ENCODE data around the gene MYO7B. TPM values are rescaled to one million over a fixed set of nuclear protein-coding genes. Genes with fewer than 3 reads are reported as not detected.
A peak's percentile ranks its signal among the peaks of the same experiment; 100 is the strongest.

MYO7B gene
- total and polyA plus RNA-seq, 5 experiments from 2014 or later = 0.21 to 0.58 (median 0.34) TPM; not detected in 1

DNA sequence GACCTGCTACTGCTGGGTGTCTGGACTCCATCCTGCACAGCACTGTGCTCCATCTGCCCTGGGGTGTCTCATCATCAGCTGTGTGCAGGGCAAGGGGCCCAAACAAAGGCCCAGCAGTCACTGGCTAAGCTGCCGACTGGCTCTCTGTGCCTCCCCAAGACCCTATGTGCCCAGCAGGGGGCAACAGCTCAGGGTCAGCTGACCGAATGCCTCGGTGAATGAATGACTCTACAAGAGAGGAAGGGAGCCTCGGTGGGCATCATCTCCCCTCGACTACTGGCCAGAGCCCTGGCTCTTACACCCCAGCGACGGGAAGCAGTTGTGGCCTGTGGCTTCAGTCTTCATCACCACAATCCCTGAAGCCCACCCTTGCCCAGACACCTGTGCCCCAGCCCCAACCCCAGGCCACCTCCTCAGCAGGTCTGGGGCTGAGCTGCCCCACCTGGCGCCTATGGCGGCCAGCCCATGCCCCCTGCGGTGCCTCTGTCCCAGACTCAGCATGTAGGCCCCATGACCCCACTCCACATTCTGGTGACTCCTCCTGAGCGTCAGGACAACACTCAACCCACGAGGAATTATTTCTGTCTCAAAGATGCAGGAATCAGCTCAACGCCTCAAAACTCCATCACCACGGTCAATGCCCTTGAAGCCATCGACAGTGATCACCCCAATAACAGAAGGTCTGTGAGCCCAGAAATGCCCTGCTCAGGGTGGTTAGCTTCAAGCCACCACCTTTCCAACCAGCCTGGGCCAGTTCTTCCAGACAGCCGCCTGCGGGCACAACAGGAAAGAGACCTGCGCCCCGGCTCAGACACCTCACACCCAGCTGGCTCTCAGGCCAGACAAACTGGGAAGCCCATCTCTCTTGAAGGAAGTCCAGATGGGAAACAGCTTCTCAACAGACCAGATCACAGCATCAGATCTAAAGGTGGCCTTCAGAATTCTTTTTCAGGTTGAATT lies 108.9 kb downstream of the MYO7B start:
- POLR2A ChIA-PET = interaction anchor here (1.3 kb wide), 1 partner anchor 12 kb away, joined by 3 read pairs; no protein-coding TSS in a partner anchor
- H3K4me1 Mint-ChIP-seq = peaks cover 18 to 68% (median 57%) of the 10 kb centered on the region in 4 donors

DNA sequence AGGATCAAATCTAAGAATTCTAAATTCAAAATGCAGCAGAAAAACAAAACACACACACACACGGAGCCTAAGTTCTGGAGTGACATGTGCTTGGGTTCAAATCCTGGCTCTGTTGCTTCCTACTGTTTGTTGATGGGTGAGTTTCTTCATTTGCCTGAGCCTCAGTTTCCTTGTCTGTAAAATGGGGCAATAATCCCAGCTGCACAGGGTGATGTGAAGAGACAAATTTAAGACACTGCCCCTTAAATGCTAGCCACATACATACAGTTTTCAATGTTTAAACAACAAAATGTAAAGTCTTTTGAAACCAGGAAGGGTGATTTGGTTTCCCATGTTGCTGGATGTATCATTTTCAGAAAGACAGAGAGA lies 109.5 kb downstream of the MYO7B start:
- no peaks in the 10 kb centered on the region for H3K9me3 Mint-ChIP-seq
- H3K4me3 Mint-ChIP-seq = no peak overlapping the region
- no peaks in the 10 kb centered on the region for H3K36me3 Mint-ChIP-seq
- no peaks in the 10 kb centered on the region for H3K27me3 Mint-ChIP-seq
- H3K4me1 Mint-ChIP-seq = peaks cover 20 to 68% (median 55%) of the 10 kb centered on the region in 4 donors
- no peak for ATAC-seq
- POLR2A ChIA-PET = no interaction called here
- peak overlapping the region in 8 of 10 donors; percentile 15 to 72 (median 48) for H3K27ac Mint-ChIP-seq
- no peak for DNase-seq

More for the DNA sequence above, 108.9 kb downstream of the MYO7B start:
- Mint-ChIP-seq H3K36me3 (no peaks in the 10 kb centered on the region), H3K9me3 (no peaks in the 10 kb centered on the region), H3K27me3 (no peaks in the 10 kb centered on the region), H3K4me3 (peak overlapping the region in 2 of 10 donors; percentile 32 to 45), H3K27ac (peak overlapping the region; percentile 40 to 93 (median 69))
- ATAC-seq (no peak), DNase-seq (no peak)

DNA sequence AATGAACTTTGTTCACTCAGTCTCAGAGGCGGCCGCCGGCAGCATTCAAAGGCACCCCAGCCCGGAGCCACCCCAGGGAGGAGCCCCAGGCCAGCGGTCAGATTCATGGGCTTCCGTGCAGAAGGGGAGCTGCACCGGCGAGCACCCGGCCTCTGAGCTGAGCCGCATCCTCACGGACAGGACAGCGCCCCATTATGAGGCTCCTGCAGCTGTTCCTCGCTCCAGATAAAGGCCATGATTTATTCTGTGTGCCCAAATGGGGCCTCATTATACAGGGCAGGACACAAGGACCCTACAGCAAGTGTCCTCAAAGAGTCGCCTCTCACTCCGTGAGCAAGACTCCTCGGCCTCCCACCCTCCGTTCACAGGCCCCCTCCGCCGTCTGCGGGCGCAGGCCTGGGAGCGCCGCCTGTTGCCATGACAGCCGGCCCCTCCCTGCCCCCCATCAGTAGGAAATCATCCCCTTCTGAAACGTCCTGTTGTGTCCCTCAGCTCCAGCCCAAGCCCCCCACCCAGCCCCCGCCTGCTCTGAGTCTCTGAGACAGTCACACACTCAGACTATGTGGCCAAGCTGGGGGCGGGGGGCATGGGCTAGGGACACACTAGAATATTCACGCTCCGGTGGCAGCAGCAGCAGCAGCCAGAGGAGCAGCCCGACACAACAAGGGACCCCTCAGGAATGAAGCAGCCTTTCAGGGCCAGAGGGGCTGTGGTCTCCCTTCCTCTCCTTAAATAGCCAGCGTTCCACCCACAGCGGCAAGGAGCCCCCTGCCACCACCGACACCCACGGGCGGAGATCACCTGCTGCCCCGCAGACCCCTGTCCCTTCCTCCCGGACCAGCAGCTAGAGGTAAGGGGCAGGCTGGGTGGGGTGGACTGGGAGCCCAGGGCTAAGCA lies 110.2 kb downstream of the MYO7B start, which contains the start of gene GPR17:
Gene GPR17 (plus strand): TSS at position 759 of the 897 bp plus-strand sequence. CDS start 4,583 bp downstream, outside the sequence.
- Mint-ChIP-seq H3K27me3 (no peaks in the 10 kb centered on the region), H3K36me3 (no peaks in the 10 kb centered on the region), H3K9me3 (no peaks in the 10 kb centered on the region), H3K4me1 (peaks cover 17 to 61% (median 49%) of the 10 kb centered on the region in 4 donors), H3K4me3 (no peak within 1 kb of the TSS), H3K27ac (peak within 1 kb of the TSS in 9 of 10 donors; percentile 16 to 72 (median 57))
- POLR2A ChIA-PET = no interaction called here
- ATAC-seq = no peak
- no peak for DNase-seq

DNA sequence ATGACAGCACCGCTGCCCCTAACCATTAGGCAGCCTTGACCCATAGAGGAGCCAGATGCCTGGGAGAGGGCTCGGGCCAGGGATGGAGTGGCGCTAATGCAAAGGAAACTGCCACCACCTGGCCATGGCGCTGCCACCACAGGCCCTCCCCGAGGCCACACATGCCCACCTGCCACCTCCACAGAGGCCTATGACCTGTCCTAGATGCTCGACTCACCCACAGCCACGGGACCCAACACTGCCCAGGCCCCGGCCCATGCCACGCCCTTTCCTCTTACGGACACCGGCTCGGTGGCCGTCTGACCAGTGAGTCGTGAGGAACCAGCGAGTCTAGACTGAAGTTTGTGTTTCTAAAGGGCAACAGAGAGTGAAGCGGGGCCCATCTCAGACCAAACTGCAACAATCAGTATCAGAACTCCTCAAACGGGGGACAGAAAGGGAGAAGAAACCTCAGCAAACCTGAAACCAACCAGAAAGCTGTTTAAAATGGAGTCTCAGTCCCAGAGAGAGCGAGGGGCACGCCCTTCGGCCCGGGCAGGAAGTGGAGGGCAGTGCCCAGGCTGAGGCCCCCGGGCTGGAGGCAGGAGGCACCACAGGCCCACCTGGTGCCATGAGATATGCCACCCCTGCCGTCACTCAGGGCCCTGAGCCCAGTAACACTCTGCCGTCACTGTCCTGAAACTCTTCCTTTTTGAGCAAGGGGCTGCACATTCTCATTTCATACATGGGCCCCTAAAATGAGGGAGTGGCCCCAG lies 111.2 kb downstream of the MYO7B start:
- POLR2A ChIA-PET = interaction anchor here (1.0 kb wide), 1 partner anchor 9 kb away, joined by 3 read pairs; no protein-coding TSS in a partner anchor

DNA sequence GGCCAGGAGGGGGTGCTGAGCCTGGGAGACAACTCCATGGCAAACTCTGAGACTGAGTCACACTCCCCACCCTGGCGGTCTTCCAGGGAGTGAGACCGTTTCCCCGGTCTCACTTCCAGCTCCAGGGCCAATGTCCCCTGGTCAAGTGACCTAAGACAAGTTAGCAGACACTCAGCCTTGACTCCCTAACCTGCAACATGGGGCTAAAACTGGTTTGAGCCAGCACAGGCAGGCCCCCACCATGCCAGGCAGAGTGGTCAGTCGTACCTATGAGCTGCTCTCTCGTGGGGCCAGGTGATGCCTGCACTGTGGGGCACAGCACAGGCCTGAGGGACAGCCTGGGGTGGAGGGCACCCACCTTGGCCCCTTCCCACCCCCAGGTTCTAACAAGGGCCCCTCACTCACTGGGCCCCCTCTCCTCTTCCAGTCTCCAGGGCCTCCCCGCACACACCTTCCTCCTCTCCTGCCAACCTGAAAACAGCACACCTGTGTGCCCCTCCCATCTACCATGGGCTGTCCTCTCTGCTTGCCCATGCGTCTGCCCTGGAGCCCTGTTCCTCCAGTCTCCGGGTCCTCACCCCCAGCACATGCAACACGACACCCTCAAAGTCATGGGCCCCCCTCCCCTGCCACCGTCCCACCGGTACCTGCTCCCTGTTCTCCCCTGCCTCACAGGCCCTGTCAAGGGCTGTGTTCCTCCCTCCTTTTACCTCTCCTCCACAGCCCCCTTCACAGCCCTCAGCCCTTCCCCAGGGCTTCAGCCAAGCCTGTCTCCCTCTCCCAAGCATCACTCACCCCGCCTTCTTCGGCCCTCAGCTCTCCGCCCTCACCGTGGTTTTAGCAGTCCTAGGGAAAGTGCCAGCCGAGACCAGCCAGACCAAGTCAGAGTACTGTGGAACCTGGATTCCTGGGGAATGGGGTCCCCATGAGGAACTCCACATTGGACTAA lies 112.0 kb downstream of the MYO7B start:
- peak overlapping the region in 3 of 10 donors; percentile 30 to 46 (median 36) for H3K4me3 Mint-ChIP-seq

More for the DNA sequence above, 111.2 kb downstream of the MYO7B start:
- ATAC-seq = no peak
- Mint-ChIP-seq H3K4me3 (no peak overlapping the region), H3K27ac (peak overlapping the region in 4 of 10 donors; percentile 16 to 71 (median 60)), H3K36me3 (no peaks in the 10 kb centered on the region), H3K9me3 (no peaks in the 10 kb centered on the region), H3K4me1 (peaks cover 15 to 58% (median 42%) of the 10 kb centered on the region in 4 donors), H3K27me3 (no peaks in the 10 kb centered on the region)
- DNase-seq = no peak

DNA sequence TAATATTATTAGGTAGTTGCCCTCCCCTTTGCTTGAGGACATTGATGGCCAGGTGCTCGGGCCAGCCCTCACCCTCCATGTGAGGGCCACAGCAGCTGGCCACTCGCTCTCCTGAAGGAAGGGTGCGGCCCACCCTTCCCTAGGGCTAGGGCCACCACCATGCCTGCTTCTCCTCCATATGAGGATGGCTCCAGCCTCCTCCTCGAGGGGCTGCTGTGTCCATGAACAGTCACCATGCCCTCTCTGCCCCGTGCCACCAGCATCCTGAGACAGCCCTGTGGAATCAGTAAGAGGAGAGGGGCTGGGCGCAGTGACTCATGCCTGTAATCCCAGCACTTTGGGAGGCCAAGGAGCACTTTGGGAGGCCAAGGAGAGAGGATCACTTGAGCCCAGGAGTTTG lies 112.8 kb downstream of the MYO7B start:
- Mint-ChIP-seq H3K36me3 (no peaks in the 10 kb centered on the region), H3K27me3 (no peaks in the 10 kb centered on the region), H3K4me1 (peaks cover 14 to 49% (median 40%) of the 10 kb centered on the region in 4 donors), H3K9me3 (no peaks in the 10 kb centered on the region), H3K4me3 (peak overlapping the region in 7 of 10 donors; percentile 0 to 74 (median 51)), H3K27ac (peak overlapping the region in 6 of 10 donors; percentile 53 to 92 (median 74))
- ATAC-seq (no peak), DNase-seq (no peak)
- POLR2A ChIA-PET = interaction anchor here (1.0 to 1.7 kb wide), 2 partner anchors 8 to 53 kb away, joined by 3 read pairs; partner anchors contain the start of gene SFT2D3

More for the DNA sequence above, 112.0 kb downstream of the MYO7B start:
- no peak for ATAC-seq
- POLR2A ChIA-PET = interaction anchor here (1.0 to 1.7 kb wide), 3 partner anchors 8 to 54 kb away, joined by 3 read pairs; partner anchors contain the start of gene SFT2D3
- peak overlapping the region in 7 of 10 donors; percentile 26 to 92 (median 71) for H3K27ac Mint-ChIP-seq
- H3K36me3 Mint-ChIP-seq = no peaks in the 10 kb centered on the region
- H3K4me1 Mint-ChIP-seq = peaks cover 13 to 51% (median 42%) of the 10 kb centered on the region in 4 donors
- DNase-seq = no peak
- H3K9me3 Mint-ChIP-seq = no peaks in the 10 kb centered on the region
- H3K27me3 Mint-ChIP-seq = no peaks in the 10 kb centered on the region

DNA sequence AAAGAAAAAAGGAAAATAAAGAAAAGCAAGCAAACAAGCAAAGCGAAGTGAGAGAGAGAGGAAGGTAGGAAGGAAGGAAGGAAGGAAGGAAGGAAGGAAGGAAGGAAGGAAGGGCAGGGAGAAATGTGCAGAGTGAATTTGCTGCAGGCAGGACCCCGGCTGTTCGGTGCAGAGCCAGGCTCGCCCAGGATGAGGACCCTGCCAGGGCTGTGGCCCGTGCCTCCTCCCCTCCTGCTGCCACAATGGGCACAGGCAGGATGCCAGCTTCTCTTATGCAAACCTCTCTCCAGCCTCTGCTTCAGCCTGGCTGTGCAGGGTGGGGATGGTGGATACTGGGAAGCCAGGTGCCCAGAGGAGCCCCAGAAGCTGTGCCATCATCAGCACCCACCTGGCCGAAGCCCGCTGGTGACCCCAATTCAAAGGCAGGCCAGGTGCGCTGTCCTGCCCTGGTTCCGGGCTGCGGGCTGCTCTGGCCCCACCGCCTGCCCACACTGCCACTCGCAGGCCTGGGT lies 113.7 kb downstream of the MYO7B start:
- no peaks in the 10 kb centered on the region for H3K9me3 Mint-ChIP-seq

DNA sequence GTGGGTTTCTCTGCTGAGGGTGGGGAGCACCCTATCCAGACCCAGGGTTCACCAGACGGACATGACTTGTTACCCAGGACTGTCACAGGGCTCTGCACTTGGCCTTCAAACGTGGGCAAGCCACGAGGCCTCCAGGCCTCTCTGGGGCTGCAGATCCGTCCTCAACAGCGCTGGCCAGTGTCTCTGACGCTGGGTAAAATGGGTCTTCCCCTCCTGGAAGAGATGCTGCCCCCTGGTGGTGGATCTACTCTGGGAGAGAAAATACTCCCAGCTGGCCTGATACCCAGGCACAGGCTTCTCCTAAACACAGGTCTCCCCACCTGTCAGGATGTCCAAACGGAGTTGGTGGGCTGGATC lies 114.2 kb downstream of the MYO7B start:
- peaks cover 0 to 2% (median 0%) of the 10 kb centered on the region in 3 donors for H3K36me3 Mint-ChIP-seq
- DNase-seq = peak; percentile 68 to 93 (median 80)
- H3K4me1 Mint-ChIP-seq = peaks cover 12 to 43% (median 32%) of the 10 kb centered on the region in 4 donors
- ATAC-seq = peak; percentile 77 to 94
- POLR2A ChIA-PET = interaction anchor here (2.3 to 4.2 kb wide), 2 partner anchors 9 to 59 kb away, joined by 12 to 19 read pairs; no protein-coding TSS in a partner anchor
- no peaks in the 10 kb centered on the region for H3K9me3 Mint-ChIP-seq
- H3K4me3 Mint-ChIP-seq = peak overlapping the region; percentile 53 to 83 (median 70)
- no peaks in the 10 kb centered on the region for H3K27me3 Mint-ChIP-seq
- peak overlapping the region; percentile 43 to 90 (median 77) for H3K27ac Mint-ChIP-seq

More for the DNA sequence above, 113.7 kb downstream of the MYO7B start:
- no peaks in the 10 kb centered on the region for H3K27me3 Mint-ChIP-seq
- DNase-seq = peak in 4 of 10 donors; percentile 32 to 41 (median 36)
- POLR2A ChIA-PET = interaction anchor here (2.3 to 4.2 kb wide), 2 partner anchors 8 to 58 kb away, joined by 12 to 19 read pairs; no protein-coding TSS in a partner anchor
- H3K4me3 Mint-ChIP-seq = peak overlapping the region in 5 of 10 donors; percentile 31 to 83 (median 74)
- H3K27ac Mint-ChIP-seq = peak overlapping the region in 5 of 10 donors; percentile 54 to 92 (median 74)
- peaks cover 14 to 44% (median 34%) of the 10 kb centered on the region in 4 donors for H3K4me1 Mint-ChIP-seq
- ATAC-seq = peak; percentile 70 to 75
- H3K36me3 Mint-ChIP-seq = peaks cover 0 to 2% (median 0%) of the 10 kb centered on the region in 3 donors

DNA sequence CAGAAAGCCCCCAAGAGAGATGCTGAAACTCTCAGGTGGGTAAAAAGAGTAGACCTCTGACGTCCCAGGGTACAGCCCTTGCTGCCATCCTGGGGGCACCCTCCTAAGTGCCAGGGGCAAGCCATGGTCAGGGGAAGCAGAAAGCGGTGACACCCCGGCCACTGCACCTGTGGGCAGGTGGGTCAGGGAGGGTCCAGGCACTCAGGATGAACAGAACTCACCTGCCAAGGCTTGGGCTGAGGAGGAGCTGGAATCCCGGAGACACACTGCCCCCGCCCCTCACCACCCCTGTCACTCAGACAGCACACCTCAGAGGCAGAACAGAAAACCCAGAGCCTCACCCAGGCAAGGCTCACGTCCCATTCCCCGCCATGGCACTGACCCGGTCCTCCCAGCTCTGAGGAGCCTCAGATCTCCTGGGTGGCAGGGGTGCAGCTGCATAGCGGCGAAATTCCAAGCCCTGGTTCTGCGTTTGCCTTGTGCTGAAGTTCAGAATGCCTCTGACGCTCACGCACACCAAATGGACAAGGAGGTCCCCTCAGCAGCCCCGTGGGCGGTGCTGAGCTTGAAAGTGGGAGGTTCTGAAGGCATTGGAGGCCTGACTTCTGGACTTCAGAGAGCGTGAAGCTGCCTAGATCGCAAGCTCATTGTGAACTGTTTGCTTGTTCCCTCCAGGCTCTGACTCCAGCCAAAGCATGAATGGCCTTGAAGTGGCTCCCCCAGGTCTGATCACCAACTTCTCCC lies 114.7 kb downstream of the MYO7B start:
- H3K9me3 Mint-ChIP-seq = no peaks in the 10 kb centered on the region
- DNase-seq = no peak

More for the DNA sequence above, 114.7 kb downstream of the MYO7B start:
- Mint-ChIP-seq H3K27me3 (no peaks in the 10 kb centered on the region), H3K36me3 (peaks cover 0 to 2% (median 0%) of the 10 kb centered on the region in 3 donors), H3K4me1 (peaks cover 11 to 42% (median 30%) of the 10 kb centered on the region in 4 donors), H3K27ac (peak overlapping the region in 4 of 10 donors; percentile 43 to 90 (median 84)), H3K4me3 (peak overlapping the region in 2 of 10 donors; percentile 74 to 83)
- POLR2A ChIA-PET = interaction anchor here (1.1 to 4.2 kb wide), 3 partner anchors 10 to 59 kb away, joined by 3 to 19 read pairs (median 12); no protein-coding TSS in a partner anchor
- ATAC-seq = peak in 1 of 2 donors; percentile 7

Data from naive thymus-derived CD8-positive, alpha-beta T cell (primary cell).